Activated gamma-delta T cell treated with Interleukin-2 at 50 U/mL for 16 hours (primary cell): ENCODE results near the gene ZBTB21.
"Not testable (repeated sequence)": the region's sequence is repeated elsewhere in the genome, so short reads cannot be mapped to it uniquely, and the experiment has no call there.

ENCODE experiments used
- DNase-seq: peaks from one replicate; pipeline ENCODE4 v3.0.0-alpha.2; 2020

ZBTB21 gene

GRCh38 chr21:41965461-41966013 lies 44.6 kb downstream of the ZBTB21 start:
- no peak for DNase-seq

- DNase-seq = no peak
Observed at GRCh38 chr21:41965045-41965444, 45.1 kb downstream of the ZBTB21 start.

GRCh38 chr21:41964171-41964570 lies 46.0 kb downstream of the ZBTB21 start:
- no peak for DNase-seq

- DNase-seq = no peak
Observed at GRCh38 chr21:41962425-41962966, 47.7 kb downstream of the ZBTB21 start.

GRCh38 chr21:41961753-41962152 lies 48.4 kb downstream of the ZBTB21 start:
- no peak for DNase-seq

GRCh38 chr21:41961282-41961701 lies 48.9 kb downstream of the ZBTB21 start:
- no peak for DNase-seq

- no peak for DNase-seq
Observed at GRCh38 chr21:41960386-41960785, 49.8 kb downstream of the ZBTB21 start.

- not testable (repeated sequence) for DNase-seq
Observed at GRCh38 chr21:41959697-41960096, 50.5 kb downstream of the ZBTB21 start.

GRCh38 chr21:41958886-41959563 lies 51.1 kb downstream of the ZBTB21 start:
- DNase-seq = no peak

- DNase-seq = no peak
Observed at GRCh38 chr21:41957991-41958766, 52.0 kb downstream of the ZBTB21 start.

- no peak for DNase-seq
Observed at GRCh38 chr21:41956926-41957729, 53.0 kb downstream of the ZBTB21 start.

GRCh38 chr21:41955516-41955915 lies 54.6 kb downstream of the ZBTB21 start:
- no peak for DNase-seq

- DNase-seq = no peak
Observed at GRCh38 chr21:41954654-41955499, 55.3 kb downstream of the ZBTB21 start.

- no peak for DNase-seq
Observed at GRCh38 chr21:41953831-41954653, 56.1 kb downstream of the ZBTB21 start, which contains the start of gene C2CD2. C2CD2 (minus strand) TSS chr21:41954018; CDS start chr21:41953648, 370 bp downstream.

- DNase-seq = no peak
Observed at GRCh38 chr21:41953249-41953830, 56.8 kb downstream of the ZBTB21 start.

- DNase-seq = no peak
Observed at GRCh38 chr21:41952568-41953248, 57.5 kb downstream of the ZBTB21 start.

- DNase-seq = no peak
Observed at GRCh38 chr21:41951876-41952567, 58.1 kb downstream of the ZBTB21 start.

- DNase-seq = no peak
Observed at GRCh38 chr21:41950941-41951351, 59.2 kb downstream of the ZBTB21 start.

- DNase-seq = not testable (repeated sequence)
Observed at GRCh38 chr21:41949631-41950030, 60.5 kb downstream of the ZBTB21 start.
